ENCODE measurements around the gene ZP1. TPM values are rescaled to one million over a fixed set of nuclear protein-coding genes. Genes with fewer than 3 reads are reported as not detected.
A peak's percentile ranks its signal among the peaks of the same experiment; 100 is the strongest.
"Not testable (repeated sequence)": the region's sequence is repeated elsewhere in the genome, so short reads cannot be mapped to it uniquely, and the experiment has no call there.

Gene ZP1
- total RNA-seq, 2 donors from 2014 or later: 0.35 TPM; not detected in 1

GRCh38 chr11:60902625-60903024 lies 35.3 kb downstream of the ZP1 start:
- H3K27ac ChIP-seq: no peak overlapping the region
- no peak overlapping the region for H3K4me3 ChIP-seq
- no peaks in the 10 kb centered on the region for H3K4me1 ChIP-seq
- no peaks in the 10 kb centered on the region for H3K27me3 ChIP-seq
- H3K9me3 ChIP-seq: no peaks in the 10 kb centered on the region
- no peak for DNase-seq
- intact Hi-C loops (cut with DNase I): no loop called here
- peaks cover 13% of the 10 kb centered on the region for H3K36me3 ChIP-seq
- TF ChIP-seq CTCF (IDR thresholded peaks at IDR 0.05): no peak
- H3K9ac ChIP-seq (ENCODE audit: low read depth in 2 of 2, low read length in 2 of 2): no peak overlapping the region

GRCh38 chr11:60905047-60905446 lies 37.7 kb downstream of the ZP1 start:
- Histone ChIP-seq H3K27me3 (no peaks in the 10 kb centered on the region), H3K9me3 (no peaks in the 10 kb centered on the region), H3K27ac (peak overlapping the region; percentile 85), H3K9ac (ENCODE audit: low read depth in 2 of 2, low read length in 2 of 2) (peak overlapping the region; percentile 88 to 95), H3K4me3 (peak overlapping the region; percentile 71), H3K36me3 (peaks cover 7% of the 10 kb centered on the region), H3K4me1 (no peaks in the 10 kb centered on the region)
- no peak for DNase-seq
- intact Hi-C loops (cut with DNase I): no loop called here
- TF ChIP-seq CTCF (IDR thresholded peaks at IDR 0.05): no peak

- Histone ChIP-seq H3K4me1 (no peaks in the 10 kb centered on the region), H3K9ac (ENCODE audit: low read depth in 2 of 2, low read length in 2 of 2) (peak overlapping the region; percentile 88 to 95), H3K27me3 (no peaks in the 10 kb centered on the region), H3K36me3 (peaks cover 7% of the 10 kb centered on the region), H3K9me3 (no peaks in the 10 kb centered on the region), H3K27ac (peak overlapping the region; percentile 85), H3K4me3 (peak overlapping the region; percentile 71)
- intact Hi-C loops (cut with DNase I): no loop called here
- peak; percentile 44 for DNase-seq
- no peak for TF ChIP-seq CTCF (IDR thresholded peaks at IDR 0.05)
These were observed 38.3 kb downstream of the ZP1 start for GRCh38 chr11:60905551-60906113.

GRCh38 chr11:60906132-60906972 lies 39.0 kb downstream of the ZP1 start, which contains the start of gene PRPF19:
PRPF19 (minus strand) TSS chr11:60906585; CDS start chr11:60906382, 203 bp downstream.
- intact Hi-C loops (cut with DNase I): no loop called here

GRCh38 chr11:60908803-60909202 lies 41.5 kb downstream of the ZP1 start:
- Histone ChIP-seq H3K27ac (no peak overlapping the region), H3K9me3 (no peaks in the 10 kb centered on the region), H3K36me3 (no peaks in the 10 kb centered on the region), H3K4me1 (no peaks in the 10 kb centered on the region), H3K27me3 (no peaks in the 10 kb centered on the region), H3K9ac (ENCODE audit: low read depth in 2 of 2, low read length in 2 of 2) (no peak overlapping the region), H3K4me3 (no peak overlapping the region)
- intact Hi-C loops (cut with DNase I): no loop called here
- TF ChIP-seq CTCF (IDR thresholded peaks at IDR 0.05): no peak
- DNase-seq: no peak

More at GRCh38 chr11:60906132-60906972, 39.0 kb downstream of the ZP1 start, which contains the start of gene PRPF19:
- H3K4me3 ChIP-seq: peak within 1 kb of the TSS; percentile 71
- peak; percentile 99 for DNase-seq
- no peaks in the 10 kb centered on the region for H3K27me3 ChIP-seq
- H3K4me1 ChIP-seq: no peaks in the 10 kb centered on the region
- peaks cover 7% of the 10 kb centered on the region for H3K36me3 ChIP-seq
- peak within 1 kb of the TSS; percentile 85 for H3K27ac ChIP-seq
- TF ChIP-seq CTCF (IDR thresholded peaks at IDR 0.05): no peak
- peak within 1 kb of the TSS; percentile 88 to 95 for H3K9ac ChIP-seq (ENCODE audit: low read depth in 2 of 2, low read length in 2 of 2)
- no peaks in the 10 kb centered on the region for H3K9me3 ChIP-seq

GRCh38 chr11:60909680-60910280 lies 42.4 kb downstream of the ZP1 start:
- H3K9me3 ChIP-seq; H3K27me3 ChIP-seq; H3K4me1 ChIP-seq; intact Hi-C loops (cut with DNase I); H3K9ac ChIP-seq (ENCODE audit: low read depth in 2 of 2, low read length in 2 of 2); H3K27ac ChIP-seq; H3K36me3 ChIP-seq; H3K4me3 ChIP-seq; DNase-seq: not testable (repeated sequence)

All from colonic mucosa (tissue), 4 donors.